HEK293 (cell line): ENCODE measurements around the gene SYNGAP1.

Source experiments
- CTCF ChIA-PET: fragments of 350-600 bp; formaldehyde crosslinking; extraction: SDS; loops from one replicate; lab custom pipeline; 2021; ENCODE audit warnings: antibody characterized with exemption; lab: Yijun Ruan, JAX
- POLR2A ChIA-PET: fragments of 300-600 bp; formaldehyde crosslinking; extraction: SDS; loops from one replicate; lab custom pipeline; 2020; ENCODE audit warnings: antibody characterized with exemption, inconsistent platforms; lab: Yijun Ruan, JAX
- H3K27ac ChIP-seq: fragments of 200-500 bp; sonication (Bioruptor generic); 2 replicates; pipeline ENCODE4 v1.5.1; 2014; ENCODE audit warnings: low read depth, low read length, control low read depth, inconsistent platforms; ENCODE audit errors: extremely low read depth
- H3K36me3 ChIP-seq, 2 experiments: fragments of 200-500 bp in 1 of 2; sonication (Bioruptor generic) in 1 of 2; 1 replicate in 1 of 2; 2 replicates in 1 of 2; pipeline ENCODE4 v1.5.1; 2014 to 2017; ENCODE audit warnings: inconsistent platforms in 2 of 2, low read length in 2 of 2; ENCODE audit not compliant: control insufficient read depth in 2 of 2, insufficient read depth in 1 of 2
- H3K4me1 ChIP-seq: fragments of 200-500 bp; sonication (Bioruptor generic); 2 replicates; pipeline ENCODE4 v1.5.1; 2014; ENCODE audit warnings: mild to moderate bottlenecking, low read length, inconsistent platforms; ENCODE audit not compliant: control insufficient read depth, insufficient read depth
- H3K4me3 ChIP-seq: 2 replicates; pipeline ENCODE4 v1.5.1; 2011; ENCODE audit warnings: low read depth, mild to moderate bottlenecking, control low read depth, low read length, moderate library complexity
- H3K9me3 ChIP-seq: fragments of 200-500 bp; sonication (Bioruptor generic); 2 replicates; pipeline ENCODE4 v1.5.1; 2014; ENCODE audit warnings: low read depth, low read length, inconsistent platforms; ENCODE audit not compliant: control insufficient read depth, insufficient read depth
- BCL11A ChIP-seq: fragments of 450-650 bp; formaldehyde crosslinking; IDR thresholded peaks from 2 replicates; pipeline ENCODE4 v1.5.1; 2016; ENCODE audit warnings: low read depth, missing biosample characterization, missing genetic modification characterization
- GLI2 ChIP-seq: fragments of 450-650 bp; formaldehyde crosslinking; IDR thresholded peaks from 2 replicates; pipeline ENCODE4; 2017; ENCODE audit warnings: missing biosample characterization, missing genetic modification characterization, low read depth, borderline replicate concordance
- GLI4 ChIP-seq: fragments of 450-650 bp; formaldehyde crosslinking; IDR thresholded peaks from 2 replicates; pipeline ENCODE4 v1.5.1; 2016; ENCODE audit warnings: missing biosample characterization, missing genetic modification characterization
- GLIS2 ChIP-seq: fragments of 450-650 bp; formaldehyde crosslinking; IDR thresholded peaks from 2 replicates; pipeline ENCODE4 v1.5.1; 2016; ENCODE audit warnings: missing biosample characterization, missing genetic modification characterization
- MYNN ChIP-seq: fragments of 450-650 bp; formaldehyde crosslinking; IDR thresholded peaks from 2 replicates; pipeline ENCODE4 v1.5.1; 2016; ENCODE audit warnings: missing biosample characterization, missing genetic modification characterization, borderline replicate concordance
- OSR2 ChIP-seq: fragments of 450-650 bp; formaldehyde crosslinking; IDR thresholded peaks from 2 replicates; pipeline ENCODE4 v1.5.1; 2016; ENCODE audit warnings: missing biosample characterization, missing genetic modification characterization
- OVOL3 ChIP-seq: fragments of 450-650 bp; formaldehyde crosslinking; IDR thresholded peaks from 2 replicates; pipeline ENCODE4 v1.5.1; 2016; ENCODE audit warnings: missing biosample characterization, missing genetic modification characterization
- REST ChIP-seq: fragments of 450-650 bp; formaldehyde crosslinking; IDR thresholded peaks from 2 replicates; pipeline ENCODE4 v1.5.1; 2016; ENCODE audit warnings: missing biosample characterization, missing genetic modification characterization
- SCRT1 ChIP-seq: fragments of 450-650 bp; formaldehyde crosslinking; IDR thresholded peaks from 2 replicates; pipeline ENCODE4 v1.5.1; 2016; ENCODE audit warnings: missing biosample characterization, missing genetic modification characterization, borderline replicate concordance
- TRIM28 ChIP-seq: IDR thresholded peaks from 2 replicates; pipeline ENCODE4 v1.6.1; 2011; ENCODE audit warnings: low read length, control low read depth, borderline replicate concordance
- YY1 ChIP-seq: fragments of 450-650 bp; formaldehyde crosslinking; IDR thresholded peaks from 2 replicates; pipeline ENCODE4 v1.5.1; 2018; ENCODE audit warnings: missing biosample characterization, missing genetic modification characterization
- ZBTB17 ChIP-seq: fragments of 450-650 bp; formaldehyde crosslinking; IDR thresholded peaks from 2 replicates; pipeline ENCODE4 v1.5.1; 2016; ENCODE audit warnings: missing biosample characterization, missing genetic modification characterization
- ZEB2 ChIP-seq: fragments of 450-650 bp; formaldehyde crosslinking; IDR thresholded peaks from 2 replicates; pipeline ENCODE4 v1.5.1; 2016; ENCODE audit warnings: missing biosample characterization, missing genetic modification characterization
- ZNF10 ChIP-seq: fragments of 450-650 bp; formaldehyde crosslinking; IDR thresholded peaks from 2 replicates; pipeline ENCODE4 v1.5.1; 2017; ENCODE audit warnings: missing biosample characterization, missing genetic modification characterization
- ZNF202 ChIP-seq: fragments of 450-650 bp; formaldehyde crosslinking; IDR thresholded peaks from 2 replicates; pipeline ENCODE4 v1.5.1; 2016; ENCODE audit warnings: missing biosample characterization, missing genetic modification characterization, borderline replicate concordance
- ZNF221 ChIP-seq: fragments of 450-650 bp; formaldehyde crosslinking; IDR thresholded peaks from 2 replicates; pipeline ENCODE4 v1.5.1; 2017; ENCODE audit warnings: missing biosample characterization, missing genetic modification characterization, borderline replicate concordance
- ZNF24 ChIP-seq: fragments of 450-650 bp; formaldehyde crosslinking; IDR thresholded peaks from 2 replicates; pipeline ENCODE4 v1.5.1; 2016; ENCODE audit warnings: missing biosample characterization, missing genetic modification characterization
- ZNF324 ChIP-seq: fragments of 450-650 bp; formaldehyde crosslinking; IDR thresholded peaks from 2 replicates; pipeline ENCODE4 v1.5.1; 2016; ENCODE audit warnings: missing biosample characterization, missing genetic modification characterization
- ZNF341 ChIP-seq: fragments of 450-650 bp; formaldehyde crosslinking; IDR thresholded peaks from 2 replicates; pipeline ENCODE4; 2016; ENCODE audit warnings: low read depth, missing biosample characterization, missing genetic modification characterization
- ZNF600 ChIP-seq: fragments of 450-650 bp; formaldehyde crosslinking; IDR thresholded peaks from 2 replicates; pipeline ENCODE4 v1.5.1; 2016; ENCODE audit warnings: missing biosample characterization, missing genetic modification characterization
- ZNF623 ChIP-seq: fragments of 450-650 bp; formaldehyde crosslinking; IDR thresholded peaks from 2 replicates; pipeline ENCODE4 v1.5.1; 2016; ENCODE audit warnings: missing biosample characterization, missing genetic modification characterization
- ZNF664 ChIP-seq: fragments of 450-650 bp; formaldehyde crosslinking; IDR thresholded peaks from 2 replicates; pipeline ENCODE4 v1.5.1; 2016; ENCODE audit warnings: missing biosample characterization, missing genetic modification characterization
- ZNF670 ChIP-seq: fragments of 450-650 bp; formaldehyde crosslinking; IDR thresholded peaks from 2 replicates; pipeline ENCODE4 v1.5.1; 2016; ENCODE audit warnings: missing biosample characterization, missing genetic modification characterization, low read depth
- ZNF747 ChIP-seq: fragments of 450-650 bp; formaldehyde crosslinking; IDR thresholded peaks from 2 replicates; pipeline ENCODE4 v1.5.1; 2016; ENCODE audit warnings: missing biosample characterization, missing genetic modification characterization
- ZNF785 ChIP-seq: fragments of 450-650 bp; formaldehyde crosslinking; IDR thresholded peaks from 2 replicates; pipeline ENCODE4 v1.5.1; 2016; ENCODE audit warnings: missing biosample characterization, missing genetic modification characterization
- ZNF792 ChIP-seq: fragments of 450-650 bp; formaldehyde crosslinking; IDR thresholded peaks from 2 replicates; pipeline ENCODE4 v1.5.1; 2016; ENCODE audit warnings: missing biosample characterization, missing genetic modification characterization
- ZNF837 ChIP-seq: fragments of 450-650 bp; formaldehyde crosslinking; IDR thresholded peaks from 2 replicates; pipeline ENCODE4 v1.5.1; 2016; ENCODE audit warnings: missing biosample characterization, missing genetic modification characterization
- TF ChIP-seq, protein P1 (sequence below): fragments of 450-650 bp; formaldehyde crosslinking; IDR thresholded peaks from 2 replicates; pipeline ENCODE4 v1.5.1; 2016; ENCODE audit warnings: missing biosample characterization, missing genetic modification characterization
- TF ChIP-seq, protein P2 (sequence below): fragments of 450-650 bp; formaldehyde crosslinking; IDR thresholded peaks from 2 replicates; pipeline ENCODE4 v1.5.1; 2016; ENCODE audit warnings: missing biosample characterization, missing genetic modification characterization
- TF ChIP-seq, protein P3 (sequence below): fragments of 450-650 bp; formaldehyde crosslinking; IDR thresholded peaks from 2 replicates; pipeline ENCODE4 v1.5.1; 2016; ENCODE audit warnings: missing biosample characterization, missing genetic modification characterization

The SYNGAP1 gene

GRCh38 chr6:33420491-33421343 is 852 bp downstream of the SYNGAP1 start (continued):
- TF ChIP-seq ZNF24 (tag by site-specific recombination): 0 out of 2 replicates have a peak, but pooled peaks have one; percentile 30
- TF ChIP-seq ZEB2: no peak
- TF ChIP-seq ZNF600 (tag by site-specific recombination): no peak
- 0 out of 2 replicates have a peak, but pooled peaks have one; percentile 14 for TF ChIP-seq ZBTB17
- no peak for TF ChIP-seq ZNF202
- no peak for TF ChIP-seq BCL11A (tag by site-specific recombination)
- TF ChIP-seq YY1 (tag by site-specific recombination): 0 out of 2 replicates have a peak, but pooled peaks have one; percentile 24
- peak; percentile 55; the same call in 1 of the 2 replicates for TF ChIP-seq REST (tag by site-specific recombination)
- TF ChIP-seq, protein P1, sequence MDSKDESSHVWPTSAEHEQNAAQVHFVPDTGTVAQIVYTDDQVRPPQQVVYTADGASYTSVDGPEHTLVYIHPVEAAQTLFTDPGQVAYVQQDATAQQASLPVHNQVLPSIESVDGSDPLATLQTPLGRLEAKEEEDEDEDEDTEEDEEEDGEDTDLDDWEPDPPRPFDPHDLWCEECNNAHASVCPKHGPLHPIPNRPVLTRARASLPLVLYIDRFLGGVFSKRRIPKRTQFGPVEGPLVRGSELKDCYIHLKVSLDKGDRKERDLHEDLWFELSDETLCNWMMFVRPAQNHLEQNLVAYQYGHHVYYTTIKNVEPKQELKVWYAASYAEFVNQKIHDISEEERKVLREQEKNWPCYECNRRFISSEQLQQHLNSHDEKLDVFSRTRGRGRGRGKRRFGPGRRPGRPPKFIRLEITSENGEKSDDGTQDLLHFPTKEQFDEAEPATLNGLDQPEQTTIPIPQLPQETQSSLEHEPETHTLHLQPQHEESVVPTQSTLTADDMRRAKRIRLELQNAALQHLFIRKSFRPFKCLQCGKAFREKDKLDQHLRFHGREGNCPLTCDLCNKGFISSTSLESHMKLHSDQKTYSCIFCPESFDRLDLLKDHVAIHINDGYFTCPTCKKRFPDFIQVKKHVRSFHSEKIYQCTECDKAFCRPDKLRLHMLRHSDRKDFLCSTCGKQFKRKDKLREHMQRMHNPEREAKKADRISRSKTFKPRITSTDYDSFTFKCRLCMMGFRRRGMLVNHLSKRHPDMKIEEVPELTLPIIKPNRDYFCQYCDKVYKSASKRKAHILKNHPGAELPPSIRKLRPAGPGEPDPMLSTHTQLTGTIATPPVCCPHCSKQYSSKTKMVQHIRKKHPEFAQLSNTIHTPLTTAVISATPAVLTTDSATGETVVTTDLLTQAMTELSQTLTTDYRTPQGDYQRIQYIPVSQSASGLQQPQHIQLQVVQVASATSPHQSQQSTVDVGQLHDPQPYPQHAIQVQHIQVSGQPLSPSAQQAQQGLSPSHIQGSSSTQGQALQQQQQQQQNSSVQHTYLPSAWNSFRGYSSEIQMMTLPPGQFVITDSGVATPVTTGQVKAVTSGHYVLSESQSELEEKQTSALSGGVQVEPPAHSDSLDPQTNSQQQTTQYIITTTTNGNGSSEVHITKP: peak; percentile 30
- TF ChIP-seq ZNF324 (tag by site-specific recombination): peak; percentile 85
- no peak for TF ChIP-seq ZNF221 (tag by site-specific recombination)
- TF ChIP-seq, protein P2, sequence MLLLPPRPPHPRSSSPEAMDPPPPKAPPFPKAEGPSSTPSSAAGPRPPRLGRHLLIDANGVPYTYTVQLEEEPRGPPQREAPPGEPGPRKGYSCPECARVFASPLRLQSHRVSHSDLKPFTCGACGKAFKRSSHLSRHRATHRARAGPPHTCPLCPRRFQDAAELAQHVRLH (tag by site-specific recombination): peak; percentile 78
- TF ChIP-seq OSR2 (tag by site-specific recombination): 0 out of 2 replicates have a peak, but pooled peaks have one; percentile 13
- TF ChIP-seq ZNF341 (tag by site-specific recombination): peak; percentile 75

- Histone ChIP-seq H3K4me1 (peaks cover 7% of the 10 kb centered on the region), H3K4me3 (no peak overlapping the region), H3K9me3 (no peaks in the 10 kb centered on the region), H3K36me3 (peaks cover 0 to 5% of the 10 kb centered on the region in 2 experiments; a peak in 1 of 3 replicates), H3K27ac (no peak overlapping the region)
- ChIA-PET CTCF (no interaction called here), POLR2A (no interaction called here)
- TF ChIP-seq GLI2 (tag by site-specific recombination): no peak
- no peak for TF ChIP-seq TRIM28
- no peak for TF ChIP-seq ZNF664
- TF ChIP-seq ZNF623 (tag by site-specific recombination): no peak
- TF ChIP-seq MYNN (tag by site-specific recombination): no peak
- TF ChIP-seq ZNF785 (tag by site-specific recombination): no peak
- no peak for TF ChIP-seq ZNF747 (tag by site-specific recombination)
- no peak for TF ChIP-seq GLIS2
- TF ChIP-seq ZNF670: no peak
- no peak for TF ChIP-seq ZNF10 (tag by site-specific recombination)
- TF ChIP-seq OVOL3 (tag by site-specific recombination): no peak
- no peak for TF ChIP-seq GLI4 (tag by site-specific recombination)
- TF ChIP-seq ZNF792 (tag by site-specific recombination): no peak
- no peak for TF ChIP-seq ZNF837 (tag by site-specific recombination)
- no peak for TF ChIP-seq SCRT1
- TF ChIP-seq, protein P3, sequence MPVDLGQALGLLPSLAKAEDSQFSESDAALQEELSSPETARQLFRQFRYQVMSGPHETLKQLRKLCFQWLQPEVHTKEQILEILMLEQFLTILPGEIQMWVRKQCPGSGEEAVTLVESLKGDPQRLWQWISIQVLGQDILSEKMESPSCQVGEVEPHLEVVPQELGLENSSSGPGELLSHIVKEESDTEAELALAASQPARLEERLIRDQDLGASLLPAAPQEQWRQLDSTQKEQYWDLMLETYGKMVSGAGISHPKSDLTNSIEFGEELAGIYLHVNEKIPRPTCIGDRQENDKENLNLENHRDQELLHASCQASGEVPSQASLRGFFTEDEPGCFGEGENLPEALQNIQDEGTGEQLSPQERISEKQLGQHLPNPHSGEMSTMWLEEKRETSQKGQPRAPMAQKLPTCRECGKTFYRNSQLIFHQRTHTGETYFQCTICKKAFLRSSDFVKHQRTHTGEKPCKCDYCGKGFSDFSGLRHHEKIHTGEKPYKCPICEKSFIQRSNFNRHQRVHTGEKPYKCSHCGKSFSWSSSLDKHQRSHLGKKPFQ (tag by site-specific recombination): no peak
These were observed 1.4 kb downstream of the SYNGAP1 start for GRCh38 chr6:33421344-33421643.
